Activated T-cell treated with anti-CD3 and anti-CD28 coated beads, Interleukin-2, amount 50 U/mL, for 72 hours (primary cell): ENCODE results near the gene YPEL5. TPM values are rescaled to one million over a fixed set of nuclear protein-coding genes. Genes with fewer than 3 reads are reported as not detected.
A peak's percentile ranks its signal among the peaks of the same experiment; 100 is the strongest.

Experiments
- ATAC-seq, 2 donors: fragments of 150-1000 bp; cut with Tn5 transposase; replicated peaks in 1 of 2; 2 replicates each; pipeline ENCODE4 v1.10.0; 2021; ENCODE audit warnings: moderate library complexity in 2 of 2, mild to moderate bottlenecking in 1 of 2
- DNase-seq, 2 donors: peaks; one replicate each; pipeline ENCODE4 v3.0.0; 2021 to 2022; ENCODE audit warnings: mixed read lengths in 1 of 2
- H3K27ac Mint-ChIP-seq: one replicate; pipeline ENCODE4 v1.8.0; 2022; ENCODE audit warnings: mild to moderate bottlenecking, moderate library complexity, mixed read lengths
- H3K27me3 Mint-ChIP-seq: one replicate; pipeline ENCODE4 v1.8.0; 2022; ENCODE audit warnings: low read depth, mixed read lengths
- H3K36me3 Mint-ChIP-seq, 2 donors: one replicate each; pipeline ENCODE4 v1.8.0; 2022; ENCODE audit warnings: mixed read lengths in 2 of 2, mild to moderate bottlenecking in 1 of 2; ENCODE audit not compliant: insufficient read depth in 2 of 2
- H3K4me1 Mint-ChIP-seq: one replicate; pipeline ENCODE4 v1.8.0; 2022; ENCODE audit warnings: low read depth, mixed read lengths
- H3K4me3 Mint-ChIP-seq, 2 donors: one replicate each; pipeline ENCODE4 v1.8.0; 2022; ENCODE audit warnings: mild to moderate bottlenecking in 2 of 2, mixed read lengths in 2 of 2, moderate library complexity in 2 of 2
- H3K9me3 Mint-ChIP-seq, 2 donors: one replicate each; pipeline ENCODE4 v1.8.0; 2022; ENCODE audit warnings: mixed read lengths in 2 of 2
- total RNA-seq, 2 donors: library from RNA; stranded (reverse); gene quantifications; one replicate each; pipeline ENCODE4 v1.2.3, GENCODE V29; 2022

Gene YPEL5
- total RNA-seq, 2 donors from 2014 or later, result 93.3 to 94.3 TPM

GRCh38 chr2:30185178-30185577 lies 38.4 kb downstream of the YPEL5 start:
- Mint-ChIP-seq H3K4me1 (no peaks in the 10 kb centered on the region), H3K27ac (no peak overlapping the region), H3K36me3 (no peaks in the 10 kb centered on the region), H3K9me3 (no peaks in the 10 kb centered on the region), H3K27me3 (no peaks in the 10 kb centered on the region), H3K4me3 (no peak overlapping the region)
- DNase-seq, result no peak
- ATAC-seq, result no peak

GRCh38 chr2:30188292-30188691 lies 41.5 kb downstream of the YPEL5 start:
- no peak overlapping the region for H3K4me3 Mint-ChIP-seq
- H3K27me3 Mint-ChIP-seq, result no peaks in the 10 kb centered on the region
- no peaks in the 10 kb centered on the region for H3K9me3 Mint-ChIP-seq
- no peaks in the 10 kb centered on the region for H3K4me1 Mint-ChIP-seq
- DNase-seq (no peak), ATAC-seq (peak in 1 of 2 donors; percentile 28)
- H3K36me3 Mint-ChIP-seq, result no peaks in the 10 kb centered on the region
- no peak overlapping the region for H3K27ac Mint-ChIP-seq

GRCh38 chr2:30190637-30191036 lies 43.8 kb downstream of the YPEL5 start:
- no peaks in the 10 kb centered on the region for H3K9me3 Mint-ChIP-seq
- ATAC-seq, result no peak

GRCh38 chr2:30191107-30191506 lies 44.3 kb downstream of the YPEL5 start:
- no peaks in the 10 kb centered on the region for H3K9me3 Mint-ChIP-seq
- no peak overlapping the region for H3K27ac Mint-ChIP-seq
- ATAC-seq, result no peak
- no peak overlapping the region for H3K4me3 Mint-ChIP-seq
- H3K36me3 Mint-ChIP-seq, result no peaks in the 10 kb centered on the region
- DNase-seq, result no peak
- H3K4me1 Mint-ChIP-seq, result no peaks in the 10 kb centered on the region
- no peaks in the 10 kb centered on the region for H3K27me3 Mint-ChIP-seq

More at GRCh38 chr2:30190637-30191036, 43.8 kb downstream of the YPEL5 start:
- Mint-ChIP-seq H3K27ac (no peak overlapping the region), H3K4me3 (no peak overlapping the region), H3K4me1 (no peaks in the 10 kb centered on the region), H3K27me3 (no peaks in the 10 kb centered on the region), H3K36me3 (no peaks in the 10 kb centered on the region)
- DNase-seq, result no peak

GRCh38 chr2:30191819-30192271 lies 45.0 kb downstream of the YPEL5 start:
- H3K4me3 Mint-ChIP-seq, result no peak overlapping the region
- H3K9me3 Mint-ChIP-seq, result no peaks in the 10 kb centered on the region
- H3K36me3 Mint-ChIP-seq, result no peaks in the 10 kb centered on the region

GRCh38 chr2:30192314-30192713 lies 45.5 kb downstream of the YPEL5 start:
- Mint-ChIP-seq H3K4me1 (no peaks in the 10 kb centered on the region), H3K27me3 (no peaks in the 10 kb centered on the region), H3K4me3 (no peak overlapping the region), H3K9me3 (no peaks in the 10 kb centered on the region), H3K27ac (no peak overlapping the region), H3K36me3 (no peaks in the 10 kb centered on the region)
- ATAC-seq, result no peak
- no peak for DNase-seq

More at GRCh38 chr2:30191819-30192271, 45.0 kb downstream of the YPEL5 start:
- ATAC-seq (no peak), DNase-seq (no peak)
- H3K4me1 Mint-ChIP-seq, result no peaks in the 10 kb centered on the region
- no peaks in the 10 kb centered on the region for H3K27me3 Mint-ChIP-seq
- H3K27ac Mint-ChIP-seq, result no peak overlapping the region

GRCh38 chr2:30193104-30193681 lies 46.4 kb downstream of the YPEL5 start:
- no peak for DNase-seq
- Mint-ChIP-seq H3K27ac (no peak overlapping the region), H3K36me3 (no peaks in the 10 kb centered on the region), H3K27me3 (no peaks in the 10 kb centered on the region), H3K4me3 (no peak overlapping the region), H3K4me1 (no peaks in the 10 kb centered on the region), H3K9me3 (no peaks in the 10 kb centered on the region)
- ATAC-seq, result no peak

GRCh38 chr2:30194421-30194820 lies 47.6 kb downstream of the YPEL5 start:
- DNase-seq, result no peak
- ATAC-seq, result no peak

GRCh38 chr2:30195016-30195415 lies 48.2 kb downstream of the YPEL5 start:
- Mint-ChIP-seq H3K9me3 (no peaks in the 10 kb centered on the region), H3K36me3 (no peaks in the 10 kb centered on the region), H3K27ac (no peak overlapping the region)

More at GRCh38 chr2:30194421-30194820, 47.6 kb downstream of the YPEL5 start:
- no peaks in the 10 kb centered on the region for H3K9me3 Mint-ChIP-seq
- no peaks in the 10 kb centered on the region for H3K36me3 Mint-ChIP-seq
- H3K4me1 Mint-ChIP-seq, result no peaks in the 10 kb centered on the region
- H3K27ac Mint-ChIP-seq, result no peak overlapping the region
- H3K4me3 Mint-ChIP-seq, result no peak overlapping the region
- no peaks in the 10 kb centered on the region for H3K27me3 Mint-ChIP-seq

GRCh38 chr2:30197570-30198192 lies 50.9 kb downstream of the YPEL5 start:
- no peak overlapping the region for H3K4me3 Mint-ChIP-seq
- no peaks in the 10 kb centered on the region for H3K9me3 Mint-ChIP-seq
- no peaks in the 10 kb centered on the region for H3K4me1 Mint-ChIP-seq
- no peak for ATAC-seq
- H3K27ac Mint-ChIP-seq, result no peak overlapping the region
- no peaks in the 10 kb centered on the region for H3K36me3 Mint-ChIP-seq
- no peaks in the 10 kb centered on the region for H3K27me3 Mint-ChIP-seq
- DNase-seq, result no peak

More at GRCh38 chr2:30195016-30195415, 48.2 kb downstream of the YPEL5 start:
- no peaks in the 10 kb centered on the region for H3K27me3 Mint-ChIP-seq
- H3K4me1 Mint-ChIP-seq, result no peaks in the 10 kb centered on the region
- DNase-seq, result no peak
- ATAC-seq, result no peak
- H3K4me3 Mint-ChIP-seq, result no peak overlapping the region

GRCh38 chr2:30201990-30202389 lies 55.2 kb downstream of the YPEL5 start:
- no peaks in the 10 kb centered on the region for H3K36me3 Mint-ChIP-seq

GRCh38 chr2:30203156-30203555 lies 56.3 kb downstream of the YPEL5 start:
- no peak overlapping the region for H3K4me3 Mint-ChIP-seq
- no peak overlapping the region for H3K27ac Mint-ChIP-seq
- no peak for ATAC-seq
- no peaks in the 10 kb centered on the region for H3K36me3 Mint-ChIP-seq
- H3K4me1 Mint-ChIP-seq, result peaks cover 5% of the 10 kb centered on the region
- H3K27me3 Mint-ChIP-seq, result no peaks in the 10 kb centered on the region
- DNase-seq, result no peak
- no peaks in the 10 kb centered on the region for H3K9me3 Mint-ChIP-seq

More at GRCh38 chr2:30201990-30202389, 55.2 kb downstream of the YPEL5 start:
- no peak for ATAC-seq
- Mint-ChIP-seq H3K27me3 (no peaks in the 10 kb centered on the region), H3K9me3 (no peaks in the 10 kb centered on the region), H3K4me1 (peaks cover 5% of the 10 kb centered on the region), H3K4me3 (no peak overlapping the region), H3K27ac (no peak overlapping the region)
- DNase-seq, result no peak

GRCh38 chr2:30204281-30204680 lies 57.5 kb downstream of the YPEL5 start:
- H3K9me3 Mint-ChIP-seq, result no peaks in the 10 kb centered on the region
- H3K36me3 Mint-ChIP-seq, result no peaks in the 10 kb centered on the region
- no peak overlapping the region for H3K27ac Mint-ChIP-seq
- H3K4me3 Mint-ChIP-seq, result no peak overlapping the region
- H3K27me3 Mint-ChIP-seq, result no peaks in the 10 kb centered on the region
- H3K4me1 Mint-ChIP-seq, result peaks cover 17% of the 10 kb centered on the region
- ATAC-seq (no peak), DNase-seq (no peak)

GRCh38 chr2:30205456-30205855 lies 58.6 kb downstream of the YPEL5 start:
- H3K27me3 Mint-ChIP-seq, result no peaks in the 10 kb centered on the region
- peaks cover 25% of the 10 kb centered on the region for H3K4me1 Mint-ChIP-seq
- ATAC-seq (no peak), DNase-seq (no peak)
- no peak overlapping the region for H3K4me3 Mint-ChIP-seq
- H3K36me3 Mint-ChIP-seq, result no peaks in the 10 kb centered on the region
- H3K27ac Mint-ChIP-seq, result no peak overlapping the region
- no peaks in the 10 kb centered on the region for H3K9me3 Mint-ChIP-seq
